ENCODE results near the gene CCDC116. TPM values are rescaled to one million over a fixed set of nuclear protein-coding genes. Genes with fewer than 3 reads are reported as not detected.
"Not testable (repeated sequence)": the region's sequence is repeated elsewhere in the genome, so short reads cannot be mapped to it uniquely, and the experiment has no call there.

Gene CCDC116
- total RNA-seq, 1 donor: 0.18 TPM

GRCh38 chr22:21634081-21634480 lies 1.5 kb downstream of the CCDC116 start:
- DNase-seq (ENCODE audit: low read depth): no peak
- no peak overlapping the region for H3K4me3 ChIP-seq (ENCODE audit: low read depth, low read length)
- no peak for TF ChIP-seq CTCF (IDR thresholded peaks at IDR 0.05; ENCODE audit: insufficient read depth, low read length)

GRCh38 chr22:21634844-21635243 lies 2.3 kb downstream of the CCDC116 start:
- no peak for TF ChIP-seq CTCF (IDR thresholded peaks at IDR 0.05; ENCODE audit: insufficient read depth, low read length)
- no peak for DNase-seq (ENCODE audit: low read depth)
- no peak overlapping the region for H3K4me3 ChIP-seq (ENCODE audit: low read depth, low read length)

- DNase-seq (ENCODE audit: low read depth): no peak
- no peak overlapping the region for H3K4me3 ChIP-seq (ENCODE audit: low read depth, low read length)
- no peak for TF ChIP-seq CTCF (IDR thresholded peaks at IDR 0.05; ENCODE audit: insufficient read depth, low read length)
Observed at GRCh38 chr22:21635771-21636510, 3.4 kb downstream of the CCDC116 start.

DNA sequence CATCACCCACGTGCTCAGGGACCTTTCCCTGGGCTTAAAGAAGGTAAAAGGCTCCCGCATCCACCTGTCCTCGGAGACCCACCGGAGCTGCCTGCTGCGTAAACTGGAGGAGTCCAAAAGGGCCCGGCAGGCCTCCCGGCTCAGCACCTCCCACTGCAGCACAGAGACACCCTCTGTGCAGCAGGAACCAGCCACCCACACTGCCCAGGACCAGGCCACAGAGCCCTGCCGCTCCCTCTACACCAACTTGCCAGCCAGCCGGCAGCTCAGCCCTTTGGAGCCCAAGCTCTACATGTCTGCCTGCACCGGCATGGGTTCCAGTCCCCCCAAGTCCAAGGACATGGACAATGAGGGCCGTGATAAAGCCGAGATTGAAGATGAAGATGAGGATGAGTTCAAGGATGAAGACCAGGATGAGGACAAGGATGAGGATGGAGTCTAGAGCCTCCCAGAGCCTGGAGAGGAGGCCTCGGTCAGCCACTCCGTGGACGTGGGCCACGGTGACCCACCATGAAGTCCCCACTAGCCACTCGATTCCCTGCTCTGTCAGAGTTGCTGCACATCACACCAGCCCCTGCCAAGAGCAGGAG lies 4.2 kb downstream of the CCDC116 start:
- no peak overlapping the region for H3K4me3 ChIP-seq (ENCODE audit: low read depth, low read length)
- no peak for TF ChIP-seq CTCF (IDR thresholded peaks at IDR 0.05; ENCODE audit: insufficient read depth, low read length)
- no peak for DNase-seq (ENCODE audit: low read depth)

DNA sequence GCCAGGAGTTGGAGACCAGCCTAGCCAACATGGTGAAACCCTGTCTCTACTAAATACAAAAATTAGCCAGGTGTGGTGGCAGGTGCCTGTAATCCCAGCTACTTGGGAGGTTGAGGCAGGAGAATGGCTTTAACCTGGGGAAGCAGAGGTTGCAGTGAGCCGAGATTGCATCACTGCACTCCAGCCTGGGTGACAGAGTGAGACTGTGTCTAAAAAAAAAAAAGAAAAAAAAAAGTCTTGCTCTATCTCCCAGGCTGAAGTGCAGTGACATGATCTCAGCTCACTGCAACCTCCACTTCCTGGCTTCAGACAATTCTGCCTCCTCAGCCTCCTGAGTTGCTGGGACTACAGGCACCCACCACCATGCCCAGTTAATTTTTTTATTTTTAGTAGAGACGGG lies 4.9 kb downstream of the CCDC116 start:
- DNase-seq (ENCODE audit: low read depth); H3K4me3 ChIP-seq (ENCODE audit: low read depth, low read length): not testable (repeated sequence)

GRCh38 chr22:21639359-21639758 lies 6.8 kb downstream of the CCDC116 start:
- no peak for TF ChIP-seq CTCF (IDR thresholded peaks at IDR 0.05; ENCODE audit: insufficient read depth, low read length)
- no peak for DNase-seq (ENCODE audit: low read depth)
- H3K4me3 ChIP-seq (ENCODE audit: low read depth, low read length): no peak overlapping the region

DNA sequence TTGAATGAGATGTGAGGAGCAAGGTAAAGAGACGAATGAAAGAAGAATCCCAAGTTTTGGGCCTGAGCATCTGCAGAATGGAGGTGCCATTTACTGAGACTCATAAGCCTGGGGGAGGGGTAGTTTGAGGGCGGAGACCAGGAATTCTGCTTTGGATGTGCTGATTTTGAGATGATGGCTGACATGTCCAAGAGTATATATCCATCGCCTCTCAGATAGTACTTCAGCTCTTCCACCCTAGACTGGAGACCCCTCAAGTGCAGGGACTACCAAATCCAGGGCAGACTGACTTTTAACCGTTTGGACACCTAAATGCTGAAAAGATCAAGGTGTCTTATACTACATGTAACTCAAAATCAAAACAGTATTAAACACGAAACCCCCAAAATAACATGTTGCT lies 8.2 kb downstream of the CCDC116 start:
- H3K4me3 ChIP-seq (ENCODE audit: low read depth, low read length): no peak overlapping the region
- no peak for DNase-seq (ENCODE audit: low read depth)
- TF ChIP-seq CTCF (IDR thresholded peaks at IDR 0.05; ENCODE audit: insufficient read depth, low read length): no peak

All from fibroblast of the aortic adventitia (primary cell).